ENCODE data around the gene L3MBTL2.

- TF ChIP-seq CTCF (IDR thresholded peaks at IDR 0.05) (no peak), ZFX (IDR thresholded peaks at IDR 0.05; ENCODE audit: borderline replicate concordance) (no peak)
These were observed 55.8 kb downstream of the L3MBTL2 start for GRCh38 chr22:41260871-41261270.

All from 22Rv1 (cell line).